H1 (cell line): ENCODE data around the gene PCCA.

ENCODE experiments used
- CEBPB ChIP-seq: IDR thresholded peaks from 2 replicates; pipeline ENCODE4 v1.6.1; 2012; ENCODE audit warnings: low read depth, low read length
- TF ChIP-seq, protein P1 (sequence below), 3 experiments: IDR thresholded peaks; 1 replicate in 2 of 3; 2 replicates in 1 of 3; pipeline versions ENCODE4 v1.5.1 to v1.6.1; 2011; ENCODE audit warnings: low read length in 3 of 3, mild to moderate bottlenecking in 3 of 3, inconsistent platforms in 2 of 3, low read depth in 1 of 3, moderate library complexity in 1 of 3; ENCODE audit not compliant: insufficient read depth in 1 of 3; ENCODE audit errors: control extremely low read depth in 1 of 3

DNA sequence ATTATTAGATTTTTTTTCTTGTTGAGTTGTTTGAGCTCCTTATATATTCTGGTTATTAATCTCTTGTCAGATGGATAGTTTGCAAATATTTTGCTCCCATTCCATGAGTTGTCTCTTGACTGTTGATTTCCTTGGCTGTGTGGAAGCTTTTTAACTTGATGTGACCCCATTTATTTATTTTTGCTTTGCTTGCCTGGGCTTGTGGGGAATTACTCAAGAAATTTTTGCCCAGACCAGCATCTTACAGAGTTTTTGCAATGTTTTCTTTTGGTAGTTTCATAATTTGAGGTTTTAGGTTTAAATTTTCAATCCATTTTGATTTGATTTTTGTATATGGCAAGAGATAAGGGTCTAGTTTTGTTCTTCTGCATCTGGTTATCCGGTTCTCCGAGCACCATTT, 124.7 kb downstream of the PCCA start:
- TF ChIP-seq CEBPB = no peak
- TF ChIP-seq, protein P1, sequence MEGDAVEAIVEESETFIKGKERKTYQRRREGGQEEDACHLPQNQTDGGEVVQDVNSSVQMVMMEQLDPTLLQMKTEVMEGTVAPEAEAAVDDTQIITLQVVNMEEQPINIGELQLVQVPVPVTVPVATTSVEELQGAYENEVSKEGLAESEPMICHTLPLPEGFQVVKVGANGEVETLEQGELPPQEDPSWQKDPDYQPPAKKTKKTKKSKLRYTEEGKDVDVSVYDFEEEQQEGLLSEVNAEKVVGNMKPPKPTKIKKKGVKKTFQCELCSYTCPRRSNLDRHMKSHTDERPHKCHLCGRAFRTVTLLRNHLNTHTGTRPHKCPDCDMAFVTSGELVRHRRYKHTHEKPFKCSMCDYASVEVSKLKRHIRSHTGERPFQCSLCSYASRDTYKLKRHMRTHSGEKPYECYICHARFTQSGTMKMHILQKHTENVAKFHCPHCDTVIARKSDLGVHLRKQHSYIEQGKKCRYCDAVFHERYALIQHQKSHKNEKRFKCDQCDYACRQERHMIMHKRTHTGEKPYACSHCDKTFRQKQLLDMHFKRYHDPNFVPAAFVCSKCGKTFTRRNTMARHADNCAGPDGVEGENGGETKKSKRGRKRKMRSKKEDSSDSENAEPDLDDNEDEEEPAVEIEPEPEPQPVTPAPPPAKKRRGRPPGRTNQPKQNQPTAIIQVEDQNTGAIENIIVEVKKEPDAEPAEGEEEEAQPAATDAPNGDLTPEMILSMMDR (IDR thresholded peaks at IDR 0.05; ENCODE audit: control extremely low read depth in 1 of 3, insufficient read depth in 1 of 3, low read depth in 1 of 3, low read length in 3 of 3) = no peak
